ENCODE results near the gene CCDC18.
"Not testable (repeated sequence)": the region's sequence is repeated elsewhere in the genome, so short reads cannot be mapped to it uniquely, and the experiment has no call there.

CCDC18 gene

GRCh38 chr1:93277530-93277929 is 97.0 kb downstream of the CCDC18 start:
- H3K27ac Mint-ChIP-seq; H3K4me1 Mint-ChIP-seq (ENCODE audit: low read depth); H3K9me3 Mint-ChIP-seq; H3K27me3 Mint-ChIP-seq; H3K4me3 Mint-ChIP-seq: not testable (repeated sequence)
- peaks cover 23% of the 10 kb centered on the region for H3K36me3 Mint-ChIP-seq (ENCODE audit: low read depth)

GRCh38 chr1:93283496-93283895 is 103.0 kb downstream of the CCDC18 start:
- H3K4me1 Mint-ChIP-seq (ENCODE audit: low read depth) = no peaks in the 10 kb centered on the region
- no peak overlapping the region for H3K4me3 Mint-ChIP-seq

GRCh38 chr1:93288558-93288957 is 108.0 kb downstream of the CCDC18 start:
- no peaks in the 10 kb centered on the region for H3K27me3 Mint-ChIP-seq
- peaks cover 4% of the 10 kb centered on the region for H3K9me3 Mint-ChIP-seq
- H3K27ac Mint-ChIP-seq = no peak overlapping the region
- no peaks in the 10 kb centered on the region for H3K4me1 Mint-ChIP-seq (ENCODE audit: low read depth)
- H3K4me3 Mint-ChIP-seq = no peak overlapping the region
- peaks cover 58% of the 10 kb centered on the region for H3K36me3 Mint-ChIP-seq (ENCODE audit: low read depth)

More at GRCh38 chr1:93283496-93283895, 103.0 kb downstream of the CCDC18 start:
- Mint-ChIP-seq H3K27ac (no peak overlapping the region), H3K36me3 (ENCODE audit: low read depth) (peaks cover 53% of the 10 kb centered on the region), H3K9me3 (peaks cover 7% of the 10 kb centered on the region), H3K27me3 (no peaks in the 10 kb centered on the region)

DNA sequence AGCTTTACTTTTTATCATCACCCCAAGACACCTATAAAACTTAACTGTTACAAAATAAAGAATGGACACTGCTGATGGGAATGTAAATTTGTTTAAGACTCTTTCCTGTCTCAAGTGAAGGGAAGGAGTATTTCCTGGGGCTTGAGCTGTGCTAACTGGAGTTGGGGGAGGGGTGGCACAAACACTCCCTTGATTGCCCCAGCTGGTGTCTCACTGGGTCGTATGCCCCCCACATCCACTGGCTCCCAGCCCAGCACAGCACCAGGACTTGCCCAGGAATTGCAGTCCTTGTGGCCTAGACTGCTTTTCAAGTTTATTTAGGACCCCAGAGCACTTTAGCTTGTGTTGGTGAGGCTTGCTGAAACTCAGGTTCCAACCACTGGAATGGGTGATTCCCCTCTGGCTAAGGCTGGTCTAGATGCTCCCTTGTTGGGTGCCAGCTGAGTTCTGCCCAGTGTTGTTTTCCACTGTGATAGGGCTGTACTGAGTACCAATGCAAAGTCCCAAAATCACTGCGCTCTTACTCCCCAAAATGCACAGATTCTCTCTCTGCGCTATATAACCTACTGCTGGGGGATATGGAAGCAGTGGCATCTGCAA is 116.1 kb downstream of the CCDC18 start:
- H3K4me1 Mint-ChIP-seq (ENCODE audit: low read depth) = no peaks in the 10 kb centered on the region
- peaks cover 16% of the 10 kb centered on the region for H3K36me3 Mint-ChIP-seq (ENCODE audit: low read depth)
- no peak overlapping the region for H3K27ac Mint-ChIP-seq
- H3K27me3 Mint-ChIP-seq = no peaks in the 10 kb centered on the region
- H3K9me3 Mint-ChIP-seq = no peaks in the 10 kb centered on the region
- H3K4me3 Mint-ChIP-seq = no peak overlapping the region

- H3K4me3 Mint-ChIP-seq = no peak overlapping the region
- H3K9me3 Mint-ChIP-seq = no peaks in the 10 kb centered on the region
- H3K27me3 Mint-ChIP-seq = no peaks in the 10 kb centered on the region
- peaks cover 12% of the 10 kb centered on the region for H3K36me3 Mint-ChIP-seq (ENCODE audit: low read depth)
- H3K4me1 Mint-ChIP-seq (ENCODE audit: low read depth) = no peaks in the 10 kb centered on the region
- no peak overlapping the region for H3K27ac Mint-ChIP-seq
Measured at GRCh38 chr1:93301131-93301530, 120.6 kb downstream of the CCDC18 start.

GRCh38 chr1:93302078-93302477 is 121.6 kb downstream of the CCDC18 start:
- no peak overlapping the region for H3K27ac Mint-ChIP-seq

GRCh38 chr1:93304716-93305138 is 124.2 kb downstream of the CCDC18 start:
- Mint-ChIP-seq H3K9me3 (no peaks in the 10 kb centered on the region), H3K4me1 (ENCODE audit: low read depth) (no peaks in the 10 kb centered on the region), H3K36me3 (ENCODE audit: low read depth) (peaks cover 4% of the 10 kb centered on the region), H3K27me3 (no peaks in the 10 kb centered on the region), H3K27ac (no peak overlapping the region), H3K4me3 (no peak overlapping the region)

More at GRCh38 chr1:93302078-93302477, 121.6 kb downstream of the CCDC18 start:
- H3K27me3 Mint-ChIP-seq = no peaks in the 10 kb centered on the region
- peaks cover 12% of the 10 kb centered on the region for H3K36me3 Mint-ChIP-seq (ENCODE audit: low read depth)
- no peak overlapping the region for H3K4me3 Mint-ChIP-seq
- H3K4me1 Mint-ChIP-seq (ENCODE audit: low read depth) = no peaks in the 10 kb centered on the region
- H3K9me3 Mint-ChIP-seq = no peaks in the 10 kb centered on the region

DNA sequence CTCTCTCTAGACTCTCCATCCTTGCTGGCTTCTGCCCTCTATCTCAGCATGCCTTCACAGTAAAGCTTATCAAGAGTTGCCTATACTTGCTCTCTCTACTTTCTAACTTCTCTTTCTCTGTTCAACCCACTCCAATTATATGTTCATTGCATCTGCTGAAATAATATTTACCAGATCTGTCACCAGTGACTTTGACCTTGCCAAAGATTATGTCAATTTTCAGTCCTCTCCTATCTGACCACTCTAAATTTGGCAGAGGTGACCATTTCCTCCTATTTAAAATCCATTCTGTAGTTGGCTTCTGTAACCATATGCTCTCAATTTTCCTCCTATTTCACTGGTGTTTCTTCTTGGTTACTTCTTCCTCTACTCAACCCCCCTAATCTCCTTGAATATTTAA is 126.4 kb downstream of the CCDC18 start:
- H3K36me3 Mint-ChIP-seq (ENCODE audit: low read depth) = peaks cover 8% of the 10 kb centered on the region
- H3K4me3 Mint-ChIP-seq = no peak overlapping the region
- H3K4me1 Mint-ChIP-seq (ENCODE audit: low read depth) = no peaks in the 10 kb centered on the region
- no peaks in the 10 kb centered on the region for H3K27me3 Mint-ChIP-seq
- H3K9me3 Mint-ChIP-seq = no peaks in the 10 kb centered on the region
- no peak overlapping the region for H3K27ac Mint-ChIP-seq

DNA sequence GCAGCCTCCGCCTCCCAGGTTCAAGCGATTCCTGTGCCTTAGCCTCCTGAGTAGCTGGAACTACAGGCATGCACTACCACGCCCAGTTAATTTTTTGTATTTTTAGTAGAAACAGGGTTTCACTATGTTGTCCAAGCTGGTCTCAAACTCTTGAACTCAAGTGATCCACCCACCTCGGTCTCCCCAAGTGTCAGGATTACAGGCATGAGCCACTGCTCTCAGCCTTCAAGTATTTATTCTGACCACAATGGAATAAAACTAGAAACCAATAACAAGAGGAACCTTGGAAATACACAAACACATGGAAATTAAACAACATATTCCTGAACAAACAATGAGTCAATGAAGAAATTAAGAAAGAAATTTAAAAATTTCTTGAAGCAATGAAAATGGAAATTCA is 132.5 kb downstream of the CCDC18 start:
- Mint-ChIP-seq H3K4me1 (ENCODE audit: low read depth) (no peaks in the 10 kb centered on the region), H3K36me3 (ENCODE audit: low read depth) (peaks cover 12% of the 10 kb centered on the region), H3K27ac (no peak overlapping the region), H3K9me3 (no peaks in the 10 kb centered on the region), H3K4me3 (no peak overlapping the region), H3K27me3 (no peaks in the 10 kb centered on the region)

DNA sequence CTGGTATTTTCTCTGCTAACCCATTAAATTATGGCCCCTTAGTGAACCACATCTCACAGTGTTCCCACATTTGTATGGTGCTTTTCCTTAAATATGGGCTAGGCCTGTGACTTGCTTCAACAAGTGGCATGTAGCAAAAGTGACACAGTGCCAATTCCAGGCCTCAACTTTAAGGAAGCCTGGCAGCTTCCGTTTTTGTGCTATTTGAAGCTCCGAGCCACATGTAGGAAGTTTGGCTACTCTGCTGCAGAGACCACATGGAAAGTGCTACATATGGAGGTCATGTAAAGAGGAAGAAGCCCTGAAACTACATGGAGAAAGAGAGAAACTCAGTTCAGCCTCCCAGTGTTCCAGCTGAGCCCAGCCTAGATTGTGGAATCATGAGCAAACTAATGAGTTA is 136.7 kb downstream of the CCDC18 start:
- no peaks in the 10 kb centered on the region for H3K27me3 Mint-ChIP-seq
- no peak overlapping the region for H3K4me3 Mint-ChIP-seq
- H3K4me1 Mint-ChIP-seq (ENCODE audit: low read depth) = no peaks in the 10 kb centered on the region
- peaks cover 9% of the 10 kb centered on the region for H3K36me3 Mint-ChIP-seq (ENCODE audit: low read depth)
- H3K9me3 Mint-ChIP-seq = no peaks in the 10 kb centered on the region
- no peak overlapping the region for H3K27ac Mint-ChIP-seq

DNA sequence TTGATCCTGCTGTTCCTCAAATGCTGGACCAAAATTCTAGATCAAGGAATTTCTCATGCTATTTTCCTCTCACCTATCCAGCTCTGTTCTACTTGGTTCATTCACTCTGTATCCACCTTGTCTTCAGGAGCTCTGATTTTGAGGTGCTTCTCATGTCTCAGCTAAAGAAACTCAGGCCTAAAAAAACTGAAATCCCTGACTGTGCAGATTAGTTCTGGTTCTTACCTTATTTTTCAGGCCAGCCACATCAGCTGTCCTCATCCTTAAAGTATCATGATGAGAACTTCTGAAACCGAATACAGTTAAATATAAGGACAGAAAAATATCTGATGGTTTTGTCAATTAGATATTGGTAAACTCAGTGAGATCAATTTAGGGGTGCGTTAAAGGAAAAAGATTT is 137.4 kb downstream of the CCDC18 start:
- no peaks in the 10 kb centered on the region for H3K9me3 Mint-ChIP-seq
- H3K27me3 Mint-ChIP-seq = no peaks in the 10 kb centered on the region
- no peaks in the 10 kb centered on the region for H3K4me1 Mint-ChIP-seq (ENCODE audit: low read depth)
- H3K4me3 Mint-ChIP-seq = no peak overlapping the region
- H3K36me3 Mint-ChIP-seq (ENCODE audit: low read depth) = peaks cover 9% of the 10 kb centered on the region
- H3K27ac Mint-ChIP-seq = no peak overlapping the region

- no peaks in the 10 kb centered on the region for H3K9me3 Mint-ChIP-seq
- no peaks in the 10 kb centered on the region for H3K4me1 Mint-ChIP-seq (ENCODE audit: low read depth)
- H3K27ac Mint-ChIP-seq = no peak overlapping the region
- no peaks in the 10 kb centered on the region for H3K27me3 Mint-ChIP-seq
- no peak overlapping the region for H3K4me3 Mint-ChIP-seq
- peaks cover 4% of the 10 kb centered on the region for H3K36me3 Mint-ChIP-seq (ENCODE audit: low read depth)
Measured at GRCh38 chr1:93321720-93322119, 141.2 kb downstream of the CCDC18 start.

DNA sequence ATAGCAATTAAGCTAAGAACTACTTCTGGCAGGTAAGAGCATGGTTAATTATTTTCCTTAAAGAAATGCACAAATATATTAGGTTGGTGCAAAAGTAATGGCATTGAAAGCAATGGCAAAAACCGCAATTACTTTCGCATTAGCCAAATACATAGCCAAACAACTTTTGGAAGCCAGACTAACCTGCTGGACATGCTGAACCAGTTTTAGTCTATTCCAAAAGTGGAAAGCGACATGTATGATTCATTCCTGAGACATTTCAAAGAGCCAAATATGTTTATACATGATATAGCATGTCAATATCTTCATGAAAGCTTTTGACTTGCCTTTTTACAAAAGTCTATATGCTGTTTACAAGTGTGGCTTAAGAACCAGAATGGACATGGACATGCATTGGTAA is 141.8 kb downstream of the CCDC18 start:
- Mint-ChIP-seq H3K9me3 (no peaks in the 10 kb centered on the region), H3K4me1 (ENCODE audit: low read depth) (no peaks in the 10 kb centered on the region), H3K27ac (no peak overlapping the region), H3K36me3 (ENCODE audit: low read depth) (peaks cover 4% of the 10 kb centered on the region), H3K4me3 (no peak overlapping the region), H3K27me3 (no peaks in the 10 kb centered on the region)

GRCh38 chr1:93323185-93323820 is 142.8 kb downstream of the CCDC18 start:
- Mint-ChIP-seq H3K9me3 (no peaks in the 10 kb centered on the region), H3K27me3 (no peaks in the 10 kb centered on the region), H3K36me3 (ENCODE audit: low read depth) (peaks cover under 1% of the 10 kb centered on the region), H3K4me1 (ENCODE audit: low read depth) (no peaks in the 10 kb centered on the region), H3K27ac (no peak overlapping the region), H3K4me3 (no peak overlapping the region)

DNA sequence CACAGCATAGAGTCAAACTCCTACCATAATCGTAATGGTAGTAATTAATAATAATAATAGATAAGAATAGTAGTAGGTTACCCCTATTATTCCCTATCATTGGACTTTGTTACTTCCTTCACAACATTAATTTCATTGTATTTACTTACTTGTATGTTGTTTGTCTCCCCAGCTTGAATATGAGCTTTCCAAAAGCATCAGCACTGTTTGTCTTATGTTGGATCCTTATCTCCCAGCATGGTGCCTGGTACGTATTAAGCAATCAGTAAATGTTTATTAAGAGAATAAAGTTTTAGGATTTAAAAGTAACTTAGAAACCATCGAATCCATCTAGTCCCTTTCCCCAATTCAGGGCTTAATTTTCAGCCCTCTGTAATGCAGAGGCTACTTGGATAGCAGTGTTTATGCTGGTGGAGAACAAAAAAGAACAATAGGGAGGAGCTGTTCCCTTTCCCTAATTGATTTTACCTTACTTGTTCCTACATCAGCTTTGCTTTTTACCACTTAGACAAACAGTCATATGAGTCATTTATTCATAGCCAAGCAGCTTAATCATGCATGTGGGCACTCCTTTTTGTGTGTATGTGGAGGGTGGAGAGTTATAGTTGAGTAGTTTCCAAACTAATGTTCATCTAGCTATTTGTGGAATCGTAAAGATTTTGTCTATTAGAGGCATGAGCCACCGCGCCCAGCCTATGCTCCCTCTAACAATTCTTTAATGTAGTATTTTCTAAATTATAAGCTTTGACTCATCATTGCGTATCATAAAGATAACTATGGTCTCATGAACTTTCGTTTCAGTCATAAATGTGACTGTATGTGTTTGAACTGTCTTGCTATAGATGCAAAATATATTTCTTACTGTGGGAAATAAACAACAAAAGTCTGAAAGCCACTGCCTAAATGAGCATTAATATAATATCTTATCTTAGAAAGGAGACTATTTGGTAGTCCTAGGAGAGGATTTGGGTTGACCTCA is 144.3 kb downstream of the CCDC18 start:
- no peak overlapping the region for H3K27ac Mint-ChIP-seq
- H3K9me3 Mint-ChIP-seq = no peaks in the 10 kb centered on the region
- no peaks in the 10 kb centered on the region for H3K36me3 Mint-ChIP-seq (ENCODE audit: low read depth)
- no peaks in the 10 kb centered on the region for H3K4me1 Mint-ChIP-seq (ENCODE audit: low read depth)
- H3K27me3 Mint-ChIP-seq = no peaks in the 10 kb centered on the region
- no peak overlapping the region for H3K4me3 Mint-ChIP-seq
